ENCODE data around the gene EPM2AIP1.
A peak's percentile ranks its signal among the peaks of the same experiment; 100 is the strongest.

EPM2AIP1 gene

GRCh38 chr3:36991923-36992805, 767 bp downstream of the EPM2AIP1 start:
- Histone ChIP-seq H3K27me3 (no peaks in the 10 kb centered on the region), H3K4me1 (peaks cover 0 to 57% (median 46%) of the 10 kb centered on the region in 4 donors), H3K9me3 (no peaks in the 10 kb centered on the region), H3K4me3 (peak overlapping the region; percentile 61 to 79), H3K36me3 (peaks cover 13 to 32% (median 13%) of the 10 kb centered on the region in 3 donors), H3K27ac (peak overlapping the region; percentile 90)
- intact Hi-C loops (cut with DNase I; ENCODE audit: low total_unique reads) = no loop called here
- peak in 1 of 2 donors; percentile 30 for DNase-seq
- TF ChIP-seq CTCF (IDR thresholded peaks at IDR 0.05) = no peak

- H3K27me3 ChIP-seq = no peaks in the 10 kb centered on the region
- H3K36me3 ChIP-seq = peaks cover 12 to 33% (median 12%) of the 10 kb centered on the region in 3 donors
- H3K27ac ChIP-seq = peak overlapping the region in 1 of 2 donors; percentile 90
- peaks cover 0 to 57% (median 46%) of the 10 kb centered on the region in 4 donors for H3K4me1 ChIP-seq
- no peaks in the 10 kb centered on the region for H3K9me3 ChIP-seq
- no peak for DNase-seq
- TF ChIP-seq CTCF (IDR thresholded peaks at IDR 0.05) = no peak
- intact Hi-C loops (cut with DNase I; ENCODE audit: low total_unique reads) = no loop called here
- H3K4me3 ChIP-seq = peak overlapping the region; percentile 61 to 79
Observed at GRCh38 chr3:36991147-36991546, 1.8 kb downstream of the EPM2AIP1 start.

- Histone ChIP-seq H3K36me3 (peaks cover 25 to 38% (median 25%) of the 10 kb centered on the region in 3 donors), H3K4me1 (peaks cover 0 to 53% (median 42%) of the 10 kb centered on the region in 4 donors), H3K27me3 (no peaks in the 10 kb centered on the region), H3K9me3 (no peaks in the 10 kb centered on the region), H3K4me3 (peak overlapping the region in 1 of 2 donors; percentile 79), H3K27ac (no peak overlapping the region)
- intact Hi-C loops (cut with DNase I; ENCODE audit: low total_unique reads) = no loop called here
- TF ChIP-seq CTCF (IDR thresholded peaks at IDR 0.05) = no peak
- no peak for DNase-seq
Observed at GRCh38 chr3:36989568-36989967, 3.4 kb downstream of the EPM2AIP1 start.

- H3K9me3 ChIP-seq = no peaks in the 10 kb centered on the region
- H3K4me1 ChIP-seq = peaks cover 0 to 47% (median 39%) of the 10 kb centered on the region in 4 donors
- no peaks in the 10 kb centered on the region for H3K27me3 ChIP-seq
- H3K27ac ChIP-seq = no peak overlapping the region
- peaks cover 30 to 44% (median 31%) of the 10 kb centered on the region in 3 donors for H3K36me3 ChIP-seq
- intact Hi-C loops (cut with DNase I; ENCODE audit: low total_unique reads) = no loop called here
- peak overlapping the region in 1 of 2 donors; percentile 79 for H3K4me3 ChIP-seq
- no peak for TF ChIP-seq CTCF (IDR thresholded peaks at IDR 0.05)
- DNase-seq = no peak
Observed at GRCh38 chr3:36989005-36989404, 3.9 kb downstream of the EPM2AIP1 start.

- Histone ChIP-seq H3K27ac (no peak overlapping the region), H3K36me3 (peaks cover 36 to 51% (median 37%) of the 10 kb centered on the region in 3 donors), H3K9me3 (no peaks in the 10 kb centered on the region), H3K4me1 (peaks cover 0 to 47% (median 38%) of the 10 kb centered on the region in 4 donors), H3K4me3 (no peak overlapping the region), H3K27me3 (no peaks in the 10 kb centered on the region)
- no peak for TF ChIP-seq CTCF (IDR thresholded peaks at IDR 0.05)
- DNase-seq = no peak
- intact Hi-C loops (cut with DNase I; ENCODE audit: low total_unique reads) = no loop called here
Observed at GRCh38 chr3:36988356-36988755, 4.6 kb downstream of the EPM2AIP1 start.

Measured in tibial artery (tissue), 4 donors.